T-helper 17 cell (primary cell): ENCODE results near the gene COL12A1. TPM values are rescaled to one million over a fixed set of nuclear protein-coding genes. Genes with fewer than 3 reads are reported as not detected.
A peak's percentile ranks its signal among the peaks of the same experiment; 100 is the strongest.

Experiments used
- ATAC-seq: fragments of 150-1000 bp; cut with Tn5 transposase; 2 replicates; pipeline ENCODE4 v1.10.0; 2021; ENCODE audit warnings: mild to moderate bottlenecking, moderate library complexity
- DNase-seq, 3 donors: peaks; one replicate each; pipeline versions ENCODE4 v3.0.0 to v3.0.0-alpha.2; 2020 to 2021
- H3K9me3 ChIP-seq: one replicate; pipeline ENCODE4 v1.7.0; 2013; ENCODE audit warnings: low read length, mild to moderate bottlenecking; ENCODE audit not compliant: control insufficient read depth, poor library complexity, severe bottlenecking
- H3K27ac Mint-ChIP-seq: one replicate; pipeline ENCODE4 v1.8.0; 2022; ENCODE audit warnings: mild to moderate bottlenecking, moderate library complexity, mixed read lengths
- H3K27me3 Mint-ChIP-seq: one replicate; pipeline ENCODE4 v1.8.0; 2022; ENCODE audit warnings: mixed read lengths
- H3K36me3 Mint-ChIP-seq: one replicate; pipeline ENCODE4 v1.8.0; 2022; ENCODE audit warnings: low read depth, mixed read lengths
- H3K4me1 Mint-ChIP-seq: one replicate; pipeline ENCODE4 v1.8.0; 2022; ENCODE audit warnings: mild to moderate bottlenecking, mixed read lengths
- H3K4me3 Mint-ChIP-seq: one replicate; pipeline ENCODE4 v1.8.0; 2022; ENCODE audit warnings: mild to moderate bottlenecking, moderate library complexity, mixed read lengths
- total RNA-seq, 4 donors: library from RNA in 2 of 4; stranded (reverse) in 2 of 4; gene quantifications; one replicate each; pipeline ENCODE4 v1.2.3 and lab custom pipeline; 2022 to 2026

COL12A1 gene
- total RNA-seq, 2 donors from 2014 or later: 0.08 TPM; not detected in 1

DNA sequence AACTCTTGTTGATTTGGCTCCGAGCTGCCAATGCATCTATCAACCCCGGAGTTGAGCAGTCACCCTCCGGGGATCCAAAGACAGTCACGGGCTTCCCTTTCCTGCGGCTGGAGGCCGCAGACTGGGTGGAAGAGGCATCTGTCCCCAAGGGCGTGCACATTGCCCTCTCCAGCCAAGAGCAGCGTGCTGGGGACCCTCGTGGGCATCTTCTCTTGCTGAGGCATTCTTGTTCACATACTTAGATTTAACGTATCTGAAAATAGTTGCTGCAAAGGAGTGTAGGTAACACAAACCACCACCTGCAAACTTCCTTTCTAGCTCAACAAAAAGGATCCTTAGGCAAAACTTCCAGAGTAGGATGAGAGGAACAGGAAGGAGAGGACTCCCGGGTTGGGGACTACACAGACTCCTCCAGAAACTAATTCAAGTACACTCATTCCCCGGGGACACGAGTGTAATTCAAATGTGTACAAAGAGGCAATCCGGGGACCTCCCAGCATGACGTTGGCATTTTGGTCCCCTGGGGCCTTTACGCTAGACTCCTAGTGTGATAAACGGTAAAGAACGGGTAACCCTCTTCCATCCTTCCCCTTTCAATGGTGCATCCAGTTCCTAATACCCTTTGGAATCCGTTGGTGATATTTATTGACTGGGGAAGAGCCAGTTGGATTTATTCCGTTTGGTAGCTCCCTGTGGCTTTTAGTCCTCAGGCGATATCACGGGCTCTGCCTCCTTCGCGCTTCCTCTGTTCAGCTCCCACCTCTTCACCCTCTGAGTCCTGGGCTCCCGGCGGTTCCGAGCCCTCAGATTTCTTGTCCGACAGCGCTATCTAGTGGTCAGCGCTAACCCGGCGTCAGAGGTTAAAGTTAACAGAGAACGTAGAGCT lies 2.7 kb upstream of the COL12A1 start:
- Mint-ChIP-seq H3K4me3 (peak overlapping the region; percentile 91), H3K36me3 (peaks cover 10% of the 10 kb centered on the region), H3K27ac (peak overlapping the region; percentile 77), H3K27me3 (peaks cover 86% of the 10 kb centered on the region), H3K4me1 (peaks cover 40% of the 10 kb centered on the region)
- DNase-seq (peak; percentile 57 to 76 (median 63)), ATAC-seq (peak; percentile 85)
- H3K9me3 ChIP-seq: no peaks in the 10 kb centered on the region

DNA sequence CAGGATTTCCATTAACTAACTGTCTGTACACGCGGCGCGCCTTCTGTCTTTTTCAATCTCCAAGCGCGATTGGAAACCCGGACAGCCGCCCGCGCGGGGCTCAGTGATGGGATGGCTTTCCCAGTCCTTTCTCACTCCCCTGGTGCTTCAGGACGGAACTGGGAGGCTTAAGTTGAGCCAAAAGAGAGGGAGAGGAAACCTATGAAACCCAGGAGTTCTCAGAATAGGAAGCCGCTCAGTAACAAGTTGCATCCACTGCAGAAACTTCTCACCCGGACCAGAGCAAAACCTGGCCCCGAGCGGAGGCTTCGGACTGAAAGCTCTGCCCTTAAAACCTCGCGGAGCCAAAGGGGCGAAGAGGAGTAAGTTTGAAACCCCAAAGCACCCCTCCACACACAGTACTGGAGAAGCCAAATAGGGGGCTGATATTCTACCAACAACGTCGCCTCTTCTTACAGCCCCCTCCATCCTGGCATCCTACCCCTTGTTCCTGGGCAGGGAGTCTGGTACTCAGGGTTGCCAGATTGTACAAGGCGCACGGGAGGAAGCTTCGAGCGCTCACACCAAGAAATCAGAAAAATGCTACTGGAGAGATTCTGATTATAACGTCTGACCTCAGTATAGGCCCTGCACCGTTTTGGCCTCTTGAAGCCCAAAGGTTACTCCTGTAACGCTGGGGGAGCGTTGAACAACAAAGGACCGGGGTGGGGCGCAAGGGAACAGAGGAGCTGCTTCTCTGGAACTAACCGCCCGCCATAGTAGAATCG lies 906 bp upstream of the COL12A1 start:
- H3K4me3 Mint-ChIP-seq: peak overlapping the region; percentile 91

DNA sequence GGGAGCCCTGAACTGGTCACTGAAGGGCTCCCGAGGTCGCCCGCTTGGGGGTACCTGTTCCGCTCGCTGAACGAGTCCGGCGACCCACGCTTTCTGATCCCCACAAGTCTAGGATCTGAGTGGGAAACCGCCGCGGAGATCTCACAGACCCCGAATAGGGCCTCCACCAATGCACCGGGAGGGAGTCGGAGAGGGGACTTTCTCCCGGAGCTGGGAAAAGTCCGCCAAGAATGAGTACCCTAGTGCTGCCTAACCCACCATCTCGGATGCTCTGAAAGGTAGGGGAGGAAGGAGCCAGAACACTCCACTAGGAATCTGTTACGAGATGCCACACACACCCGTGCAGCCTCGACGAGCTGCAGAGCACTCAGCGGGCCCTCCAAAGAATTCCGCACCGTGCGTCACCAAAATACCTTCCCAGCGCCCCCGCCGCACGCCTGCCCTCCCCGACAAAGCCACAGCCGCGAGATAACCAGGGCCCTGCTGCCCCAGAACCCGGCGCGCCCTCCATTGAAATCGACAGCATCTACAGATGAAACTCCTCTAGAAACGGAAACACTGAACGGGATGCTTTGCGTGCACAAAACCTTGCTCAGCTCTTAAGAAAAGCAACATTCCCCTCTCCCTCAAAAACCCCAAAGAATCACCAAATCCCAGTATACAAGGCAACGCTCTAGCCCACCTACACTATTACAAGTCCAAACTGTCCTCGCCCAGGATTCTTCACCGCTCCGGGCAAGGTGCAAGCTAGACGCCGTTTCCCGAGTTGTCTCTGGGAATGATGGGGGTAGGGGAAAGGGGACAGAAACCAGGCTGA lies 686 bp downstream of the COL12A1 start:
- no peak for DNase-seq
- ATAC-seq: no peak
- Mint-ChIP-seq H3K4me1 (peaks cover 48% of the 10 kb centered on the region), H3K4me3 (peak overlapping the region; percentile 91), H3K27me3 (peaks cover 93% of the 10 kb centered on the region), H3K36me3 (peaks cover 10% of the 10 kb centered on the region), H3K27ac (no peak overlapping the region)
- H3K9me3 ChIP-seq: no peaks in the 10 kb centered on the region

More for the DNA sequence above, 906 bp upstream of the COL12A1 start:
- peaks cover 92% of the 10 kb centered on the region for H3K27me3 Mint-ChIP-seq
- peak overlapping the region; percentile 77 for H3K27ac Mint-ChIP-seq
- ATAC-seq (no peak), DNase-seq (no peak)
- H3K36me3 Mint-ChIP-seq: peaks cover 10% of the 10 kb centered on the region
- H3K9me3 ChIP-seq: no peaks in the 10 kb centered on the region
- peaks cover 48% of the 10 kb centered on the region for H3K4me1 Mint-ChIP-seq

DNA sequence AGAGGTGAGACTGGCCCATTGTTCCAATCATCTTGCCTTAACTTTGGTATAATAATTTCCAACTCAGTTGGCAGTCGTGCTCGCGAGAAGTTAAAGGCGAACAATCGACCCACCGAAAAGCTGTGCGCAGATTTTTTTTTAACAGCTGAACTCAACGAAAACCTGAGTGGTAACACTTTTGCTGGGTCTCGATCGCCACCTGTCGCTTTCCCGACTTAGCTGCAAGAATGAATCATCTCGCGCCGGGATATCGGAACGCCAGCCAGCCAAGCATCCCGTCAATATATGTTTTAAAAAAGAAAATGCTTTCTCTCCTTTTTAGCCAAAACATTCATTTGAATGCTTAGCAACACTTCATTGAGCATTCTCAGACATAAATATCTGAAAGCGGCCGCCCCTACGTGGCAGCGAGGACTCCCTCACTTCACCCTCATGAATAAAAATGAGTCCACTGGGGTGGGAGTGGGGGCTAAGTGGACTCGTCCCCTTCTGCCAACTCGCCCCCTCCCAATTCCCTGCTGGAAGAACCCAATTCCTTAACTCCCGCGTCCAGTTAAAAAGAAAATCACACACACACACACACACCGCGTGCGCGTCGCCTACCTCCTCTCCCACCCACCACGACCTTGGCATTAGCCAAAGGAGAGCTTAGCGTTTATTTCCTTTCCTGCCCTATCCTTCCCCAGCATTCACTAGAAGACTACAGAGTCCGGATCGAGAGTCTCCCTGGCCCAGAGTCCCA lies 1.5 kb downstream of the COL12A1 start:
- no peaks in the 10 kb centered on the region for H3K9me3 ChIP-seq
- Mint-ChIP-seq H3K36me3 (peaks cover 10% of the 10 kb centered on the region), H3K27me3 (peaks cover 94% of the 10 kb centered on the region), H3K4me3 (peak overlapping the region; percentile 91), H3K4me1 (peaks cover 48% of the 10 kb centered on the region), H3K27ac (no peak overlapping the region)
- ATAC-seq: no peak
- DNase-seq: no peak

DNA sequence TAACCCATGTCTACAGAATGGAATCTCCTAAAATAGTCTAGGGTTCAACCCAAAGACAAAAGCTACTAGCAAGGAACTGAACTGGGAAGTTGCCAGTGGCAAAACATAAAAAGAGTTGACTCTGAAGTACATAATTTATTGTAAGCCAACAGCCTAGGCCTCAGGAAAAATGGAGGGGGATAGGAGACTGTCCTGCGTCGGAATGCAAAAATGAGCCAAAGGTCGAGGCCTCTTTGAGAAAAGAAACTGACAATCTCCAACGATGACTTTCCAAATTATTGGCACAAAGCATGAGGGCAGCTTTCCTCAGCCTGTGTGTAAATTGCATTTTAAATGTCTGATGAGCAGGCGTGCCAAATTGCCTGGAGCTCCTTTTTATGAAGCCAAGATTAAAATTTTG lies 2.1 kb downstream of the COL12A1 start:
- no peak for DNase-seq
- ATAC-seq: no peak
- Mint-ChIP-seq H3K27me3 (peaks cover 90% of the 10 kb centered on the region), H3K4me1 (peaks cover 43% of the 10 kb centered on the region), H3K4me3 (no peak overlapping the region), H3K27ac (no peak overlapping the region), H3K36me3 (peaks cover 10% of the 10 kb centered on the region)
- no peaks in the 10 kb centered on the region for H3K9me3 ChIP-seq

DNA sequence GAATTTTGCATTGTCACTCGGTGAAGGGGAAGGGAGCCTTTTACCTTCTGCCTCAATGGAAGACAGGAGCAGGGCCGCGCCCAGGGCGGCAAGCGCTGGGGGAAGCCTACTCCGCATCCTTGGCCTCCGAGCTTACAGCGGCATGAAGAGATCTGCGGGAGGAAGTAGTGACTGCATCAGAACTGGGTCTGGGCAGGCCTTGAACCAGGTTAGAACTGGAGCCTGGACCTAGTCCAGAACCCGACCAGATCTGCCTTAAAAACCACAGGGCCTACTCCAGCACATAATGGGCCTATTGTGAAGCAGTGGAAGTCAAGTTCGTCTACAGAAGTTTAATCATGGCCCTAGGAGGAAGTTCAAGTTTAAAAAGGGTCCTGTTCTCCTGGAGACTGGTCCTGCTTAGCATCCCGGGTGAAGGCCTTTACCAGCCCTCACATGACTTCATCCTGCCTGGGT lies 3.1 kb downstream of the COL12A1 start:
- ATAC-seq: no peak
- peaks cover 34% of the 10 kb centered on the region for H3K4me1 Mint-ChIP-seq
- H3K36me3 Mint-ChIP-seq: peaks cover 10% of the 10 kb centered on the region
- H3K9me3 ChIP-seq: no peaks in the 10 kb centered on the region
- DNase-seq: no peak
- H3K27me3 Mint-ChIP-seq: peaks cover 85% of the 10 kb centered on the region
- H3K4me3 Mint-ChIP-seq: no peak overlapping the region
- no peak overlapping the region for H3K27ac Mint-ChIP-seq

DNA sequence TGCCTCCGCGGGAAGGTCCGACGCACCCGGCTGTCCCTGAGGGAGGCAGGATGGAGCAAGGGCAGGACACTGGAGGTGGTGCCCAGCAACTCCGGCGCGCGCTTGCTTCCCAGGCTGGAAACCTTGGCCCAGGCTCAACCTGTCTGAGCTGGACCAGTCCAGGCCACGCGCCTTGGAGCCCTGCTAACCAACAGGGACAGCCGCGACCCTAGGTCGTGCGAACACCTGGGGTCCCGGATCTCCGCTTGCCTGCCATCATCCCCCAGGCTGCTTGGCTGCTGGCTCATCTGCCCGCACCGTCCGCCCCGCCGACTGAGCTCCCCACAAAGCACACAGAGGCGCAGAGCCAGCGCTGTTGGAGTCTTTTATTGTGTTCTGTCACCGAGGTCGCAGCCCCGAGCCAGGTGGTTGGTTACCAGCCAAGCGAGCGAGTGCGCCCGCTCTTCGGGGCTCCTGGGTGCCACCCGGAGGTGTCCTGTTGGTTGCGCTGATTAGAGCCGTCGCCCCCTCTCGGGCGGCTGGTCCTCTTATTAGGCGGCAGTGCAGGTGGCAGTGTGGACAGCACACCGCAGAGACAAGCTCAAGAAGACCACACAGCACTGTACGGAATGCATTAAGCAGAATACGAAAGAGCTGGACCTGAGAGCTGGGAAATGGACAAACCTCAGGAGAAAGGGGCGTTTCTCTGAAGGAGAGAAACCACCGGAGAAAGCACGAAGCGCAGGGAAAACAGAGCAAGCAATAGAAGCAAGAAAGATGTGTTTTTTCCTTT lies 3.8 kb downstream of the COL12A1 start:
- no peak for DNase-seq
- H3K9me3 ChIP-seq: no peaks in the 10 kb centered on the region
- no peak overlapping the region for H3K4me3 Mint-ChIP-seq
- peak; percentile 20 for ATAC-seq
- peaks cover 28% of the 10 kb centered on the region for H3K4me1 Mint-ChIP-seq
- H3K27ac Mint-ChIP-seq: no peak overlapping the region
- peaks cover 79% of the 10 kb centered on the region for H3K27me3 Mint-ChIP-seq
- peaks cover 5% of the 10 kb centered on the region for H3K36me3 Mint-ChIP-seq

DNA sequence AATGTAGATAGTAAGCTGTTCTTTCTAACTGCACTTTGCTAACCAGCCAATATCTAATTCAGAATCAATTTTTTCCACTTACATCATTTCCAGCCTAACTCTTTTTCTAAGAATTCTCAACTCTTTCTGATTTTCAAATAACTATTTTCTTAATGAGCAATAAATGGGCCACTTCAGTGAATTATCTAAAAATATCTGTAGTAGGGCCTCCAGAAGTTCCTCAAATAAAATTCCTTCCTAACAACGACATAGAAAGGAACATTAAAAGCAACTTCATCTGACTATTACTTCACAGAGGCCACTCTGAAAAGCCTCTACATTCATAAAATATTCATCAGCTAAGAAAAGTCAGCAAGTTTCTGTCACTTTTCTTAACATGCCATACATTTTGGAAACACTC lies 4.8 kb downstream of the COL12A1 start:
- H3K4me3 Mint-ChIP-seq: no peak overlapping the region
- H3K36me3 Mint-ChIP-seq: peaks cover 5% of the 10 kb centered on the region
- H3K4me1 Mint-ChIP-seq: peaks cover 21% of the 10 kb centered on the region
- H3K27me3 Mint-ChIP-seq: peaks cover 68% of the 10 kb centered on the region
- DNase-seq (no peak), ATAC-seq (no peak)
- H3K9me3 ChIP-seq: no peaks in the 10 kb centered on the region
- no peak overlapping the region for H3K27ac Mint-ChIP-seq

DNA sequence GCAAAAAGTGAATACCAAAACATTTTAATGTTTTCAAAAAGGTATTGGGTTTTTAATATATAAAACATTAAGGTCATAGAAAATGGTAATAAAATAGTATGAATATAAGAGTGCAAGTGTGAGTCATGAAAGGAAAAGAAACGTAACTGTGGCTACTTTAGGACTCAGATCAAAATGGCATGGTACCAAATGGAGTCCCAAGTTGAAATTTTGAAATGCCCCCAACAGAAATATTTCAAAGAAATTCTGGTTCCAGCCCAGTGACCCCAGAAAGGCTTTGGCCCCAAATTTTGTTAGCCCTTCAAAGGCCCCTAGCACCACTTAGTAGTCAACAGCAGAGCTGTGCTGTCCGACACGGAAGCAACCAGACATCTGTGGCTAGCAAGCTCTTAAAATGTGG lies 6.0 kb downstream of the COL12A1 start:
- peaks cover 2% of the 10 kb centered on the region for H3K36me3 Mint-ChIP-seq
- H3K4me3 Mint-ChIP-seq: no peak overlapping the region
- no peak for DNase-seq
- peaks cover 57% of the 10 kb centered on the region for H3K27me3 Mint-ChIP-seq
- peaks cover 15% of the 10 kb centered on the region for H3K4me1 Mint-ChIP-seq
- no peaks in the 10 kb centered on the region for H3K9me3 ChIP-seq
- H3K27ac Mint-ChIP-seq: no peak overlapping the region
- no peak for ATAC-seq

DNA sequence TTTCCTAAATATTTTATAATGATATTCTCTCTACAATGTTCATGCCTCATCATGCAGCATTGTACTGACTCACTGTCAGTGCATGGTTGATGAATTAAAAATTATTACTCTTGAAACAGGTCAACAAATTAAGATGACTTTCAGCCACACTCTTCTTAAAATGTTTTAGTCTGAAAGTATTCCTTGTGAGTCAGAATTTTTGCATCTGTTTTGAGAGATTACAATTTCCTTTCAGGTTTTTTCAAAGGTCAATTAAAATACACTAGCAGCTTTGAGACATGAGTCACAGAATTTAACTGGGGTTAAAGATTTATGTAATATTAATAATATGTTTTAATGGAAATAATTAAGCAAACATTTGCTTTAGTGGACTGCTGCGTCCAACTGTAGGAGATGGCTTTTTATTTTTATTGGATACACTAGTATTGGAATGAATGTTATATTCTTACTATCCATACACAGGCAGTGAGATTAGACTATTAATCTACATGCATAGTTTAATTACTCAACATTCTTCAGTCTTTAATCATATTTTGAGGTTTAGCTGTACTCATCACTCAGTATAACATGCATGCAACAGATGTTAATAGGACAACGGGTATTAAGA lies 9.7 kb downstream of the COL12A1 start:
- no peak overlapping the region for H3K4me3 Mint-ChIP-seq
- no peaks in the 10 kb centered on the region for H3K36me3 Mint-ChIP-seq
- no peaks in the 10 kb centered on the region for H3K4me1 Mint-ChIP-seq
- H3K27me3 Mint-ChIP-seq: peaks cover 25% of the 10 kb centered on the region
- ATAC-seq (no peak), DNase-seq (no peak)
- H3K27ac Mint-ChIP-seq: no peak overlapping the region
- H3K9me3 ChIP-seq: no peaks in the 10 kb centered on the region

DNA sequence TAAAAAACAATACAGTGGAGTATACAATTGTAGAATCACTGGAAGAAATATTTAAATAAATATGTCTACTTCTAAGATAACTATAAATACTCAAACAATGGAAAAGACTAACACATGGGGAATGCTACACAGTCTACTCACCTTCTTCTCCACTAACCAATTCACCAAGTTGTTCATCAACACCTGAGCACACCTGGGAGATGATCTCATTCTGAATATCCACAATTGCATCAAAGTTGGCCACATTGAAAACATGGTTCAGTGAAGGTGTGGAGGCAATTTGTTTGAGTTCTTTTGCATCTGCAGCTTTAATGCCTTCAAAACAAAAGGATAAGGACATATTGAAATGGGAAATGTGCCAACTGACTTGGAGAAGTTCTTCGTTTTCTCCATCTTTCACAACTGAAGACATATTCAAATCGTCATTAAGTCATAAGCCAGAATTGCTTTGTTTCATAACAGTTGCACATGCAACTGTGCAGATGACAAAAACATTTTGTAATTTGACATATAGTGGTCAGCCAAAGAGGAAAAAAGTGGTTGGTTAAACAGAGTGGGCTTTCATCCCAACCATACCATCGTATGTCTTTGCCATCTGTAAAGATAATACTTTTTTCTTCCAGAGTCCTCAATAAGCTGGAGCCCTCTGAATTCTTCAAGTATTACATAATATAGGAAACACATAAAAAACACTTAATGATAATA lies 17.5 kb downstream of the COL12A1 start:
- no peak overlapping the region for H3K4me3 Mint-ChIP-seq
- H3K4me1 Mint-ChIP-seq: no peaks in the 10 kb centered on the region
- no peaks in the 10 kb centered on the region for H3K36me3 Mint-ChIP-seq
- H3K27ac Mint-ChIP-seq: no peak overlapping the region
- no peak for DNase-seq
- no peak for ATAC-seq
- H3K9me3 ChIP-seq: no peaks in the 10 kb centered on the region
- H3K27me3 Mint-ChIP-seq: peaks cover 37% of the 10 kb centered on the region
